ENCODE results near the gene UPK3BL1.
"Not testable (repeated sequence)": the region's sequence is repeated elsewhere in the genome, so short reads cannot be mapped to it uniquely, and the experiment has no call there.

GRCh38 chr7:102618122-102618521, 24.5 kb downstream of the UPK3BL1 start:
- TF ChIP-seq, protein P1, sequence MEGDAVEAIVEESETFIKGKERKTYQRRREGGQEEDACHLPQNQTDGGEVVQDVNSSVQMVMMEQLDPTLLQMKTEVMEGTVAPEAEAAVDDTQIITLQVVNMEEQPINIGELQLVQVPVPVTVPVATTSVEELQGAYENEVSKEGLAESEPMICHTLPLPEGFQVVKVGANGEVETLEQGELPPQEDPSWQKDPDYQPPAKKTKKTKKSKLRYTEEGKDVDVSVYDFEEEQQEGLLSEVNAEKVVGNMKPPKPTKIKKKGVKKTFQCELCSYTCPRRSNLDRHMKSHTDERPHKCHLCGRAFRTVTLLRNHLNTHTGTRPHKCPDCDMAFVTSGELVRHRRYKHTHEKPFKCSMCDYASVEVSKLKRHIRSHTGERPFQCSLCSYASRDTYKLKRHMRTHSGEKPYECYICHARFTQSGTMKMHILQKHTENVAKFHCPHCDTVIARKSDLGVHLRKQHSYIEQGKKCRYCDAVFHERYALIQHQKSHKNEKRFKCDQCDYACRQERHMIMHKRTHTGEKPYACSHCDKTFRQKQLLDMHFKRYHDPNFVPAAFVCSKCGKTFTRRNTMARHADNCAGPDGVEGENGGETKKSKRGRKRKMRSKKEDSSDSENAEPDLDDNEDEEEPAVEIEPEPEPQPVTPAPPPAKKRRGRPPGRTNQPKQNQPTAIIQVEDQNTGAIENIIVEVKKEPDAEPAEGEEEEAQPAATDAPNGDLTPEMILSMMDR (IDR thresholded peaks at IDR 0.05; ENCODE audit: insufficient read depth, low read length) = not testable (repeated sequence)
- TF ChIP-seq POLR2AphosphoS5, GABPA (IDR thresholded peaks at IDR 0.05; ENCODE audit: low read depth): not testable (repeated sequence)
- TF ChIP-seq, protein P2, sequence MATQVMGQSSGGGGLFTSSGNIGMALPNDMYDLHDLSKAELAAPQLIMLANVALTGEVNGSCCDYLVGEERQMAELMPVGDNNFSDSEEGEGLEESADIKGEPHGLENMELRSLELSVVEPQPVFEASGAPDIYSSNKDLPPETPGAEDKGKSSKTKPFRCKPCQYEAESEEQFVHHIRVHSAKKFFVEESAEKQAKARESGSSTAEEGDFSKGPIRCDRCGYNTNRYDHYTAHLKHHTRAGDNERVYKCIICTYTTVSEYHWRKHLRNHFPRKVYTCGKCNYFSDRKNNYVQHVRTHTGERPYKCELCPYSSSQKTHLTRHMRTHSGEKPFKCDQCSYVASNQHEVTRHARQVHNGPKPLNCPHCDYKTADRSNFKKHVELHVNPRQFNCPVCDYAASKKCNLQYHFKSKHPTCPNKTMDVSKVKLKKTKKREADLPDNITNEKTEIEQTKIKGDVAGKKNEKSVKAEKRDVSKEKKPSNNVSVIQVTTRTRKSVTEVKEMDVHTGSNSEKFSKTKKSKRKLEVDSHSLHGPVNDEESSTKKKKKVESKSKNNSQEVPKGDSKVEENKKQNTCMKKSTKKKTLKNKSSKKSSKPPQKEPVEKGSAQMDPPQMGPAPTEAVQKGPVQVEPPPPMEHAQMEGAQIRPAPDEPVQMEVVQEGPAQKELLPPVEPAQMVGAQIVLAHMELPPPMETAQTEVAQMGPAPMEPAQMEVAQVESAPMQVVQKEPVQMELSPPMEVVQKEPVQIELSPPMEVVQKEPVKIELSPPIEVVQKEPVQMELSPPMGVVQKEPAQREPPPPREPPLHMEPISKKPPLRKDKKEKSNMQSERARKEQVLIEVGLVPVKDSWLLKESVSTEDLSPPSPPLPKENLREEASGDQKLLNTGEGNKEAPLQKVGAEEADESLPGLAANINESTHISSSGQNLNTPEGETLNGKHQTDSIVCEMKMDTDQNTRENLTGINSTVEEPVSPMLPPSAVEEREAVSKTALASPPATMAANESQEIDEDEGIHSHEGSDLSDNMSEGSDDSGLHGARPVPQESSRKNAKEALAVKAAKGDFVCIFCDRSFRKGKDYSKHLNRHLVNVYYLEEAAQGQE (IDR thresholded peaks at IDR 0.05; ENCODE audit: insufficient replicate concordance, low read depth) = not testable (repeated sequence)
